GM12878 (cell line): ENCODE results near the gene NOXA1. TPM values are rescaled to one million over a fixed set of nuclear protein-coding genes. Genes with fewer than 3 reads are reported as not detected.

Experiments
- ATAC-seq: fragments of 200-7000 bp; cut with Tn5 transposase; 3 replicates; pipeline ENCODE4 v1.9.1; 2020; ENCODE audit warnings: mild to moderate bottlenecking, moderate library complexity
- BruUV-seq: library from RNA; stranded (reverse); fragments of 400-500 nt; replicated peaks from 2 replicates; lab custom pipeline; 2021; lab: Mats Ljungman, UMichigan
- CTCF ChIA-PET: fragments of 300-600 bp; sonication (Branson Sonifier 250); formaldehyde crosslinking; extraction: SDS; loops from one replicate; lab custom pipeline; 2021; ENCODE audit warnings: inconsistent platforms; lab: Yijun Ruan, JAX
- POLR2A ChIA-PET: fragments of 350-600 bp; formaldehyde crosslinking; extraction: SDS; loops from one replicate; lab custom pipeline; 2021; ENCODE audit warnings: inconsistent platforms; lab: Charles Lee
- RAD21 ChIA-PET: fragments of 300-600 bp; sonication (Branson Sonifier 250); formaldehyde crosslinking; loops from one replicate; lab custom pipeline; 2023; ENCODE audit warnings: antibody characterized with exemption; ENCODE audit not compliant: unreplicated experiment; lab: Charles Lee
- SMC1A ChIA-PET: fragments of 300-600 bp; sonication (Branson Sonifier 250); formaldehyde crosslinking; loops from one replicate; lab custom pipeline; 2023; ENCODE audit not compliant: unreplicated experiment, uncharacterized antibody; lab: Charles Lee
- DNase-seq: peaks from one replicate; pipeline ENCODE4 v3.0.0-alpha.2; 2011; ENCODE audit warnings: low read depth, low spot score
- FAIRE-seq: peaks from 3 replicates; lab custom pipeline; 2011; peaks lifted over from hg19 to GRCh38; lab: Jason Lieb, UNC
- H2AFZ ChIP-seq: 2 replicates; pipeline ENCODE4 v1.6.0; 2011; ENCODE audit warnings: low read depth, low read length, control low read depth; ENCODE audit not compliant: control insufficient read depth
- H3K27ac ChIP-seq: 2 replicates; pipeline ENCODE4 v1.5.1; 2011; ENCODE audit warnings: control low read depth; ENCODE audit not compliant: control insufficient read depth, insufficient read depth
- H3K27me3 ChIP-seq, 2 experiments: replicated peaks in 1 of 2; 2 replicates each; pipeline versions ENCODE4 v1.6.0 to v1.6.1; 2011; ENCODE audit warnings: low read length in 1 of 2; ENCODE audit not compliant: control insufficient read depth in 2 of 2, insufficient read depth in 2 of 2
- H3K36me3 ChIP-seq, 2 experiments: 2 replicates each; pipeline ENCODE4 v1.5.1; 2011; ENCODE audit warnings: low read length in 1 of 2; ENCODE audit not compliant: control insufficient read depth in 2 of 2, insufficient read depth in 2 of 2
- H3K4me1 ChIP-seq: 2 replicates; pipeline ENCODE4 v1.6.1; 2011; ENCODE audit warnings: mild to moderate bottlenecking, low read length, moderate library complexity, mixed read lengths; ENCODE audit not compliant: control insufficient read depth, insufficient read depth
- H3K4me2 ChIP-seq: 2 replicates; pipeline ENCODE4 v1.6.0; 2011; ENCODE audit warnings: control low read depth; ENCODE audit not compliant: control insufficient read depth, insufficient read depth
- H3K4me3 ChIP-seq: fragments of 200-600 bp; sonication (generic); 2 replicates; pipeline ENCODE4 v1.5.1; 2016
- H3K79me2 ChIP-seq: 2 replicates; pipeline ENCODE4 v1.6.0; 2011; ENCODE audit warnings: low read length; ENCODE audit not compliant: control insufficient read depth, insufficient read depth
- H3K9ac ChIP-seq: 2 replicates; pipeline ENCODE4 v1.8.0; 2011; ENCODE audit warnings: low read length, control low read depth, mixed read lengths; ENCODE audit not compliant: control insufficient read depth, insufficient read depth
- H3K9me3 ChIP-seq: replicated peaks from 3 replicates; pipeline ENCODE4 v1.5.1; 2011; ENCODE audit warnings: mild to moderate bottlenecking, low read length; ENCODE audit not compliant: control insufficient read depth, insufficient read depth
- H4K20me1 ChIP-seq: 2 replicates; pipeline ENCODE4 v1.6.0; 2011; ENCODE audit not compliant: control insufficient read depth, insufficient read depth
- BACH1 ChIP-seq: fragments of 450-650 bp; IDR thresholded peaks from 2 replicates; pipeline ENCODE4 v1.6.1; 2017; ENCODE audit warnings: mild to moderate bottlenecking, borderline replicate concordance
- CBX3 ChIP-seq: fragments of 200-600 bp; sonication (generic); IDR thresholded peaks from 2 replicates; pipeline ENCODE4 v1.6.1; 2016; ENCODE audit warnings: low read depth, borderline replicate concordance
- DPF2 ChIP-seq: fragments of 450-650 bp; IDR thresholded peaks from 2 replicates; pipeline ENCODE4 v1.6.1; 2017; ENCODE audit warnings: mild to moderate bottlenecking
- IKZF1 ChIP-seq: fragments of 450-650 bp; conservative IDR thresholded peaks from 2 replicates; pipeline ENCODE4 v1.6.1; 2017; ENCODE audit warnings: antibody characterized with exemption, mild to moderate bottlenecking
- NRF1 ChIP-seq: conservative IDR thresholded peaks from 2 replicates; pipeline ENCODE4 v1.6.1; 2011; ENCODE audit warnings: mild to moderate bottlenecking, low read depth, low read length, improper control_type of control experiment
- SIN3A ChIP-seq: IDR thresholded peaks from 2 replicates; pipeline ENCODE4 v1.6.1; 2012; ENCODE audit warnings: low read depth, low read length, improper control_type of control experiment
- TAF1 ChIP-seq: IDR thresholded peaks from 2 replicates; pipeline ENCODE4 v1.6.1; 2011; ENCODE audit warnings: mild to moderate bottlenecking, low read depth, low read length, borderline replicate concordance
- WGBS: methylation state at CpG from one replicate; pipeline ENCODE4 v1.1.6; 2016; ENCODE audit warnings: low lambda C conversion rate; ENCODE audit not compliant: insufficient replicate concordance, insufficient coverage; ENCODE audit errors: missing lambda C conversion rate; 5-methylcytosine and 5-hydroxymethylcytosine counted together
- in situ Hi-C: fragments of 300-500 bp; cut with MboI; formaldehyde crosslinking; loops from 9 replicates; pipeline ENCODE4 v1.14.3; 2018; ENCODE audit warnings: mixed read lengths
- intact Hi-C: fragments of 100-400 bp; cut with micrococcal nuclease; formaldehyde crosslinking; loops from one replicate; pipeline ENCODE4 v1.14.2; 2022; ENCODE audit not compliant: unreplicated experiment
- polyA plus RNA-seq, 11 experiments: library from polyadenylated mRNA; depleted of rRNA in 4 of 11; unstranded in 6 of 11; stranded (reverse) in 5 of 11; fragments of >200 nt; fragmentation: Nextera tagmentation in 4 of 11; fragmentation: Illumina TruSeq in 1 of 11; extraction: Ambion mirVana in 4 of 11; extraction: Trizol in 1 of 11; gene quantifications; 1 replicate in 1 of 11; 2 replicates in 10 of 11; pipeline versions ENCODE4 v1.2.1 to v1.2.3, GENCODE V29; 2011 to 2016; ENCODE audit warnings: inconsistent platforms in 2 of 11, missing spikeins in 2 of 11, low read depth in 1 of 11
- total RNA-seq, 4 experiments: library from RNA; depleted of rRNA in 3 of 4; stranded (reverse); fragments of >200 nt in 3 of 4; fragmentation: Illumina TruSeq in 1 of 4; extraction: Trizol in 1 of 4; gene quantifications; 2 replicates each; pipeline versions ENCODE4 v1.2.1 to v1.2.3, GENCODE V29; 2013 to 2021
- TF ChIP-seq, protein P1 (sequence below): fragments of 450-650 bp; IDR thresholded peaks from 2 replicates; pipeline ENCODE4 v1.6.1; 2018; ENCODE audit warnings: mild to moderate bottlenecking, low read depth, moderate library complexity; ENCODE audit not compliant: partially characterized antibody
- TF ChIP-seq, protein P2 (sequence below): fragments of 150-350 bp; IDR thresholded peaks from 2 replicates; pipeline ENCODE4 v1.6.1; 2016; ENCODE audit warnings: low read depth, low read length
- TF ChIP-seq, protein P3 (sequence below): fragments of 450-650 bp; IDR thresholded peaks from 2 replicates; pipeline ENCODE4 v1.6.1; 2016; ENCODE audit warnings: mild to moderate bottlenecking
- TF ChIP-seq, protein P4 (sequence below): fragments of 450-650 bp; IDR thresholded peaks from 2 replicates; pipeline ENCODE4 v1.6.1; 2017; ENCODE audit warnings: mild to moderate bottlenecking
- TF ChIP-seq, protein P5 (sequence below), 3 experiments: IDR thresholded peaks in 2 of 3; conservative IDR thresholded peaks in 1 of 3; 2 replicates each; pipeline ENCODE4 v1.5.1; 2011; ENCODE audit warnings: low read depth in 3 of 3, low read length in 3 of 3, mild to moderate bottlenecking in 3 of 3, control low read depth in 2 of 3, moderate library complexity in 2 of 3, inconsistent platforms in 1 of 3, mixed read lengths in 1 of 3; ENCODE audit not compliant: control insufficient read depth in 2 of 3, insufficient read depth in 1 of 3; ENCODE audit errors: extremely low read depth in 1 of 3

Gene NOXA1
- total and polyA plus RNA-seq, 10 of the 15 experiments (the other 5 are each of a cell fraction or from before 2014, with no cell fraction given): 0.08 to 0.20 TPM; not detected in 8

DNA sequence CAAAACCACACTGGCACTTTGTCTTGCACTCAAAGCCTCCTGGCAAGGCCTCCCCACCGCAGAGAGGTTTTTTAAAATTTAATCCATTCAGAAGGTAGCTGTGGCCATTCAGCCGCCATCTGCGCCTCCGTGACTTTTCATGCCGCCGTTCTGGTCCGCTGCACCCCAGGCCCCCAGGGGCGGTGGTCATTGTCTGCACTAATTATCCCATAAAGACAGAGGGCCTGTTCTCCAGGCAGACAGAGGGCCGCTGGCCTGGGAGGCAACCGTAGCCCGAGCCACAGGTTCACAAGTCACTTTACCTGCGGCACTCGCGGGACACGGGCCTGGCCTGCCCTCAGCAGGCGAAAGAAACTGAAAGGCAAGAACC, 49.6 kb upstream of the NOXA1 start:
- H3K9me3 ChIP-seq: peaks cover 2% of the 10 kb centered on the region; the same call in 2 of the 3 replicates
- DNase-seq (no peak), ATAC-seq (no peak), FAIRE-seq (no peak)
- CTCF ChIA-PET: no interaction called here
- H2AFZ ChIP-seq: no peak overlapping the region
- BruUV-seq: no TSS peak
- H3K4me3 ChIP-seq: no peak overlapping the region
- POLR2A ChIA-PET: no interaction called here
- TF ChIP-seq, protein P1, sequence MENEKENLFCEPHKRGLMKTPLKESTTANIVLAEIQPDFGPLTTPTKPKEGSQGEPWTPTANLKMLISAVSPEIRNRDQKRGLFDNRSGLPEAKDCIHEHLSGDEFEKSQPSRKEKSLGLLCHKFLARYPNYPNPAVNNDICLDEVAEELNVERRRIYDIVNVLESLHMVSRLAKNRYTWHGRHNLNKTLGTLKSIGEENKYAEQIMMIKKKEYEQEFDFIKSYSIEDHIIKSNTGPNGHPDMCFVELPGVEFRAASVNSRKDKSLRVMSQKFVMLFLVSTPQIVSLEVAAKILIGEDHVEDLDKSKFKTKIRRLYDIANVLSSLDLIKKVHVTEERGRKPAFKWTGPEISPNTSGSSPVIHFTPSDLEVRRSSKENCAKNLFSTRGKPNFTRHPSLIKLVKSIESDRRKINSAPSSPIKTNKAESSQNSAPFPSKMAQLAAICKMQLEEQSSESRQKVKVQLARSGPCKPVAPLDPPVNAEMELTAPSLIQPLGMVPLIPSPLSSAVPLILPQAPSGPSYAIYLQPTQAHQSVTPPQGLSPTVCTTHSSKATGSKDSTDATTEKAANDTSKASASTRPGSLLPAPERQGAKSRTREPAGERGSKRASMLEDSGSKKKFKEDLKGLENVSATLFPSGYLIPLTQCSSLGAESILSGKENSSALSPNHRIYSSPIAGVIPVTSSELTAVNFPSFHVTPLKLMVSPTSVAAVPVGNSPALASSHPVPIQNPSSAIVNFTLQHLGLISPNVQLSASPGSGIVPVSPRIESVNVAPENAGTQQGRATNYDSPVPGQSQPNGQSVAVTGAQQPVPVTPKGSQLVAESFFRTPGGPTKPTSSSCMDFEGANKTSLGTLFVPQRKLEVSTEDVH: no peak
- TF ChIP-seq, protein P2, sequence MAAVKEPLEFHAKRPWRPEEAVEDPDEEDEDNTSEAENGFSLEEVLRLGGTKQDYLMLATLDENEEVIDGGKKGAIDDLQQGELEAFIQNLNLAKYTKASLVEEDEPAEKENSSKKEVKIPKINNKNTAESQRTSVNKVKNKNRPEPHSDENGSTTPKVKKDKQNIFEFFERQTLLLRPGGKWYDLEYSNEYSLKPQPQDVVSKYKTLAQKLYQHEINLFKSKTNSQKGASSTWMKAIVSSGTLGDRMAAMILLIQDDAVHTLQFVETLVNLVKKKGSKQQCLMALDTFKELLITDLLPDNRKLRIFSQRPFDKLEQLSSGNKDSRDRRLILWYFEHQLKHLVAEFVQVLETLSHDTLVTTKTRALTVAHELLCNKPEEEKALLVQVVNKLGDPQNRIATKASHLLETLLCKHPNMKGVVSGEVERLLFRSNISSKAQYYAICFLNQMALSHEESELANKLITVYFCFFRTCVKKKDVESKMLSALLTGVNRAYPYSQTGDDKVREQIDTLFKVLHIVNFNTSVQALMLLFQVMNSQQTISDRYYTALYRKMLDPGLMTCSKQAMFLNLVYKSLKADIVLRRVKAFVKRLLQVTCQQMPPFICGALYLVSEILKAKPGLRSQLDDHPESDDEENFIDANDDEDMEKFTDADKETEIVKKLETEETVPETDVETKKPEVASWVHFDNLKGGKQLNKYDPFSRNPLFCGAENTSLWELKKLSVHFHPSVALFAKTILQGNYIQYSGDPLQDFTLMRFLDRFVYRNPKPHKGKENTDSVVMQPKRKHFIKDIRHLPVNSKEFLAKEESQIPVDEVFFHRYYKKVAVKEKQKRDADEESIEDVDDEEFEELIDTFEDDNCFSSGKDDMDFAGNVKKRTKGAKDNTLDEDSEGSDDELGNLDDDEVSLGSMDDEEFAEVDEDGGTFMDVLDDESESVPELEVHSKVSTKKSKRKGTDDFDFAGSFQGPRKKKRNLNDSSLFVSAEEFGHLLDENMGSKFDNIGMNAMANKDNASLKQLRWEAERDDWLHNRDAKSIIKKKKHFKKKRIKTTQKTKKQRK: no peak
- TF ChIP-seq IKZF1 (no peak), SIN3A (no peak), CBX3 (no peak), TAF1 (no peak), BACH1 (no peak), NRF1 (no peak), DPF2 (no peak)
- TF ChIP-seq, protein P3, sequence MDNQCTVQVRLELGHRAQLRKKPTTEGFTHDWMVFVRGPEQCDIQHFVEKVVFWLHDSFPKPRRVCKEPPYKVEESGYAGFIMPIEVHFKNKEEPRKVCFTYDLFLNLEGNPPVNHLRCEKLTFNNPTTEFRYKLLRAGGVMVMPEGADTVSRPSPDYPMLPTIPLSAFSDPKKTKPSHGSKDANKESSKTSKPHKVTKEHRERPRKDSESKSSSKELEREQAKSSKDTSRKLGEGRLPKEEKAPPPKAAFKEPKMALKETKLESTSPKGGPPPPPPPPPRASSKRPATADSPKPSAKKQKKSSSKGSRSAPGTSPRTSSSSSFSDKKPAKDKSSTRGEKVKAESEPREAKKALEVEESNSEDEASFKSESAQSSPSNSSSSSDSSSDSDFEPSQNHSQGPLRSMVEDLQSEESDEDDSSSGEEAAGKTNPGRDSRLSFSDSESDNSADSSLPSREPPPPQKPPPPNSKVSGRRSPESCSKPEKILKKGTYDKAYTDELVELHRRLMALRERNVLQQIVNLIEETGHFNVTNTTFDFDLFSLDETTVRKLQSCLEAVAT: no peak
- TF ChIP-seq, protein P4, sequence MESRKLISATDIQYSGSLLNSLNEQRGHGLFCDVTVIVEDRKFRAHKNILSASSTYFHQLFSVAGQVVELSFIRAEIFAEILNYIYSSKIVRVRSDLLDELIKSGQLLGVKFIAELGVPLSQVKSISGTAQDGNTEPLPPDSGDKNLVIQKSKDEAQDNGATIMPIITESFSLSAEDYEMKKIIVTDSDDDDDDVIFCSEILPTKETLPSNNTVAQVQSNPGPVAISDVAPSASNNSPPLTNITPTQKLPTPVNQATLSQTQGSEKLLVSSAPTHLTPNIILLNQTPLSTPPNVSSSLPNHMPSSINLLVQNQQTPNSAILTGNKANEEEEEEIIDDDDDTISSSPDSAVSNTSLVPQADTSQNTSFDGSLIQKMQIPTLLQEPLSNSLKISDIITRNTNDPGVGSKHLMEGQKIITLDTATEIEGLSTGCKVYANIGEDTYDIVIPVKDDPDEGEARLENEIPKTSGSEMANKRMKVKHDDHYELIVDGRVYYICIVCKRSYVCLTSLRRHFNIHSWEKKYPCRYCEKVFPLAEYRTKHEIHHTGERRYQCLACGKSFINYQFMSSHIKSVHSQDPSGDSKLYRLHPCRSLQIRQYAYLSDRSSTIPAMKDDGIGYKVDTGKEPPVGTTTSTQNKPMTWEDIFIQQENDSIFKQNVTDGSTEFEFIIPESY: no peak
- TF ChIP-seq, protein P5, sequence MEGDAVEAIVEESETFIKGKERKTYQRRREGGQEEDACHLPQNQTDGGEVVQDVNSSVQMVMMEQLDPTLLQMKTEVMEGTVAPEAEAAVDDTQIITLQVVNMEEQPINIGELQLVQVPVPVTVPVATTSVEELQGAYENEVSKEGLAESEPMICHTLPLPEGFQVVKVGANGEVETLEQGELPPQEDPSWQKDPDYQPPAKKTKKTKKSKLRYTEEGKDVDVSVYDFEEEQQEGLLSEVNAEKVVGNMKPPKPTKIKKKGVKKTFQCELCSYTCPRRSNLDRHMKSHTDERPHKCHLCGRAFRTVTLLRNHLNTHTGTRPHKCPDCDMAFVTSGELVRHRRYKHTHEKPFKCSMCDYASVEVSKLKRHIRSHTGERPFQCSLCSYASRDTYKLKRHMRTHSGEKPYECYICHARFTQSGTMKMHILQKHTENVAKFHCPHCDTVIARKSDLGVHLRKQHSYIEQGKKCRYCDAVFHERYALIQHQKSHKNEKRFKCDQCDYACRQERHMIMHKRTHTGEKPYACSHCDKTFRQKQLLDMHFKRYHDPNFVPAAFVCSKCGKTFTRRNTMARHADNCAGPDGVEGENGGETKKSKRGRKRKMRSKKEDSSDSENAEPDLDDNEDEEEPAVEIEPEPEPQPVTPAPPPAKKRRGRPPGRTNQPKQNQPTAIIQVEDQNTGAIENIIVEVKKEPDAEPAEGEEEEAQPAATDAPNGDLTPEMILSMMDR (IDR thresholded peaks at IDR 0.05 in 2 of 3, conservative IDR thresholded peaks at IDR 0.05 in 1 of 3; ENCODE audit: control insufficient read depth in 2 of 3, extremely low read depth in 1 of 3, insufficient read depth in 1 of 3, low read depth in 3 of 3, low read length in 3 of 3): no peak
- WGBS: 78% methylated on average over 16 of the region's 16 CpGs
- no peaks in the 10 kb centered on the region for H3K36me3 ChIP-seq
- RAD21 ChIA-PET: no interaction called here
- in situ Hi-C loops (no loop called here), intact Hi-C loops (no loop called here)
- SMC1A ChIA-PET: no interaction called here
- H3K79me2 ChIP-seq: no peaks in the 10 kb centered on the region
- no peaks in the 10 kb centered on the region for H4K20me1 ChIP-seq
- no peaks in the 10 kb centered on the region for H3K4me1 ChIP-seq
- no peak overlapping the region for H3K27ac ChIP-seq
- H3K9ac ChIP-seq: no peak overlapping the region
- no peak overlapping the region for H3K4me2 ChIP-seq
- no peaks in the 10 kb centered on the region for H3K27me3 ChIP-seq
